Muscle of back (tissue), 11 donors: ENCODE measurements around the gene PLA2G4B. TPM values are rescaled to one million over a fixed set of nuclear protein-coding genes. Genes with fewer than 3 reads are reported as not detected.
A peak's percentile ranks its signal among the peaks of the same experiment; 100 is the strongest.

Experiments used
- DNase-seq, 3 donors: peaks; one replicate each; pipeline versions ENCODE4 v3.0.0 to v3.0.0-alpha.2; 2013
- polyA plus RNA-seq, 10 donors: library from polyadenylated mRNA; unstranded; fragments of 120-200 nt; gene quantifications; one replicate each; pipeline ENCODE4 v1.2.1, GENCODE V29; 2013; ENCODE audit not compliant: insufficient read length in 10 of 10

Gene PLA2G4B
- polyA plus RNA-seq, 10 donors = 1.5 to 9.7 (median 6.9) TPM

DNA sequence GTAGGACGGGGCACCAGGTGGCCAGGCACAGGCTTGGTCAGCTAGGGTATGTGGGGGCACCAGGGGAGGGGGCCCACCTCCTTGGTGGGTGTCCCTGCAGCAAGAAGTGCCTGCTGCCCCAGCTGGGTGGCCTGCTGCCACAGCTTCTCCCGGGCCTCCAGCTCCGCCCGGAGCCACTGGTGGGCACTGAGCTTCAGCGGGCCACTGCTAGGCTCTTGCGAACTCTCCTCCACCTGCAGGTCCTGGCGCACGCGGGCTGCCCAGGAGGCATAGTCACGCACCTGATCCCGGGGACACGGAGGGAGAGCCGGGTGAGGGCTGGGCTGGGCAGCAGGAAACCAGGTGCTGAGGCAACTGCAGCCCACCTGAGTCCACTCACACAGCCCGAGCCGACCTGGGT, 29.7 kb downstream of the PLA2G4B start:
- DNase-seq = no peak

DNA sequence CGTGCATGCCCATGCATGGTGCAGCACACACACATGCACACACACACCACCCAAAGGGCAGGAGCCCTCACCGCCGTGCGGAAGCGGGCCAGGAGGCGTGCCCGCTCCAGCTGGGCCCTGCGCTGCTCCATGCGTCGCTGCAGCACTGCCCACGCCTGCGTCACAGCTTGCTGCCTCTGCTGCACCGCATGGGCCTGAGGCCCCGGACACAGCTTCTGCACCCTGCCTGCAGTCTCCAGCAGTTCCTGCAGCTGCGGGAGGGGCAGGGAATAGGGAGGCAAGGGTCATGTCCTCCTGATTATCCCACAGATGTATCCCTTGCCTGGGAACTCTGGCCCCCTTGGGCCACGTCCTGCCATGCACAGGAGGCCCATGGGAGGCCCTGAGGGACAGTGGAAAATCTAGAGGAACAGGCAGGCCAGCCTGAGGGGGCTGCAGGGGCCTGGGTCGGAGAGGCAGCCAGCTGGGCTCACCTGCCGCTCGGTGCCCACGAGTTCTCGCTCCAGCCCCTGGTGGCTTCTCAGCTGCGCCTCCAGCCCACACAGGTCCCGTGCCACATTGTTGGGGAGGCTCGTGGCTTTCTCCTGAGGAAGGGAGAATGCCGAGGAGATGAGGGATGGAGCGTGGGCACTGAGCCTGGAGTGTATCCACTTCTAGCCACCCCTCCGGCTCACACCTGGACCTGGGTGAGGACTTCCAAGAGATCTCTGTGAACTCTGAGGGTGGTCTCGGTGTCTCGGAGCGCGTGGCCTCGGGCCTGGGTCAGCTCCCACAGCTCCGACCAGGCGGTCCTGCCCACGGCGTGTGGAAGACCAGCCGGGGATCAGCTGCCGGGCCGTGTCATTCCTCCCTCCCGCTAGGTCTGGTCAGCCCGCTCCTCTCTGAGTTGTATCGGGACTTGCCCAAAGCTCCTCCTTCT, 31.4 kb downstream of the PLA2G4B start:
- DNase-seq = no peak

DNA sequence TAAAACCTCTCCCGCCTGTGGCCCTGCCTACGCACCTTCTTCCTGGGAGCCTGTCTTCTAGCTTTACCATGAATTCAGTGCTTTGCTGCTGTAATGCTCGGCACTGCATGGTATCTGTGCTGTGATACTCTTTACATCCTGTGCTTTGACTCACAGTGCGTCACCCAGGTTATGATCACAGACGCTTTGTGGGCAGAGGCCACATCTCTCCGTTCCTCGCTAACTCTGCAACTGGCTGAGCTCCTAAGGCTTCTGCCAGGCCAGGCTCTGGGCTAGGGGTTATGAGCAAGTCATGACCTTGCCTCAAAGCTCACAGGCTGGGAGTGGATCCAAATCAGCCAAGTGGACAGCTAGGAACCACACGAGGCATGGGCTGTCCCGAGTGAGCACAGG, 32.0 kb downstream of the PLA2G4B start:
- DNase-seq = no peak

- DNase-seq = no peak
Measured at GRCh38 chr15:41871175-41871905, 32.7 kb downstream of the PLA2G4B start.

DNA sequence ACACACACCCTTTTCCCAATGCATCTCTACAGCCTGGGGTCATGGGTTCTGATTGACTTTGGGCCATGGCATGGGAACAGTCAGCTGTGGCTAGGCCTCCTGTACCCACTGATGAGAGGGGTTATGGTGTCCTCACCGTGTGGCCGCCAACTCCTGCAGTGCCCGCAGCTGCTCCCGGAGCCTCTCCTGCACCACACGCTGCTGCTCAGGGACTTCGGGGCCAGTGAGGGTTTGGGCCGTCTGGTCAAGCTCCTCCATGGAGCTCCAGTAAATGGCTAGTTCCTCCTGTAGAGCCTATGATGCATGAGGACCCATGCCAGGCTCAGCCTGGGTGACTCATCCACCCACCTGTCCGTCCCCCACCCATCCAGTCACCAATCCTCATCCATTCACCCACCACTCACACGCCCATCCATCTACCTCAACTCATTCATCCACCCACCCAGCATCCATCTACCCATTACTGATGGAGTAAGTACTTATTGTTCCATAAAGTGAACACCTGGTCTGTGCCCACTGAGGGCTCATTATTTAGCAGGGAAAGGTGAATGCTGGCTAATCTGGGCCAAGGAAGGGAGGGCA, 33.6 kb downstream of the PLA2G4B start:
- DNase-seq = no peak

- DNase-seq = no peak
Measured at GRCh38 chr15:41873711-41874110, 35.1 kb downstream of the PLA2G4B start.

DNA sequence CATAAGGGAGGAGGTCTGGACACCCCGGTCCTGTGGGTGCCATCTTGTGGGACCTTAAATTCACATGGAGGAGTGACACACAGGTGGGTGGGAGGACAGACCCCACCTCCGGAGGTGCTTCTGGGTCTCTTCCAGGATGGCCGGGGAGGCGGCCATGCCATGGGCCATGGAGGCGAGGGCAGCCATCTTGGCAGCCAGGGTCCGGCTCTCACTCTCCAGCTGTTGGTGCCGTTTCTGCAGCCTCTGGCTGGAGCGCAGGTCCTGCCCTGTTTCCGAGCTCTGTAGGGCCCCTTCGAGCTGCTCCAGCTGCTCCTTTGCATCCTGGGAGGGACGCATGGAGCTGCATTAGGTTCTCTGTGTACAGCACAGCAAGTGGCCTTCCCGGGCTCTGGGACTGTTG, 36.1 kb downstream of the PLA2G4B start:
- DNase-seq = no peak

DNA sequence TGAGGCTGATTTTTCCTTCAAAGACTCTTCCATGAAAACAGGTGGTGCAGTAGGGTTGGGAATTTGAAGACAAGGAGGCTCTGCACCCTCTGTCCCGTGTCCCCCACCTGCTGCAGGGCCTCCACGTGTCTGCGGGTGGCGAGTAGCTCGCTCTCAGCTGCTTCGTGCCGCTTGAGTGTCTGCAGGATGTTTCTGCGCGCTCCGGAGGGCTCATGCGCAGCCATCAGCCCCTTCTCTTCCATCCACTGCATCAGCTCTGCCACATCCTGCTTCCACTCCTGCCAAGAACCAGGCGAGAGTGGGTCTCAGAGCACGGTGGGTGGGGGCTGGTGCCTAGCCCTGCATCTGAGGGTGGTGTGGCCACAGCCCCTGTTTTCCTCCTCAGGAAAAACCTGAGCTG, 37.4 kb downstream of the PLA2G4B start:
- DNase-seq = no peak

- DNase-seq = no peak
Measured at GRCh38 chr15:41876689-41877088, 38.0 kb downstream of the PLA2G4B start.

DNA sequence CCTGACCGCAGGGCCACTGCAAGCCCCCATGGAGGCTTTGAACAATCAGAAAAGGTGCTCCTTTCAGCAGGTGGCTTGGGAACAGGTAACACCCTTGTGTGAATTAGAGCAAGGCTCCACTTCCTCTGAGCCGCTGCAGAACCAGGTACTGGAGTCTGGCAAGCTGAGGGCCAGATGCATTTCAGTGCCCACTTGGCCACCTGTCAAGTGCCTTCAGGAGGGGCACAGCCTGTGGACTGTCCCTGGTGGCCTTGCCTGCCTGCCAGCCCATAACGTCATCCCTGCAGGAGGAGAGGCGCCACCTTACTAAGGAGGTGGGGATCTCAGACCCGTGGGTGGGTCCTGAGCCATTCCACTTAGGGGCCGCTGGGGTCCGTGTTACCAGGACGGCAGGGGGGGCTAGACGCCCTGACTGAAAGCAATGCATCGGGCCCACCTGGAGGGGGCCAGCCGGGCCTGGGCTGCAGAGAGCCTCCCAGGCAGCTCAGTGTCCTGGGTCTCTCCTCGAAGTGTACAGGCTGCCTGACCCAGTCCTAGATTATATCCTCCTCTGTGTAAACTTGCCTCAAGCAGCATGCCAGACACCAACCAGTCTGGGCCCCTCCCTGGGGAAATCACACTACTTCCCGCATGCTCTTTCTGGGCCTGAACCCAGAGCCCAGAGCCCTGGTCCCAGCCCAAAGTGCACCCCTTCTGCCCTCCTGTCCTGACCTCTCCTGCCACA, 39.1 kb downstream of the PLA2G4B start:
- DNase-seq = no peak

- DNase-seq = peak in 2 of 3 donors; percentile 35 to 44
Measured at GRCh38 chr15:41878355-41878699, 39.7 kb downstream of the PLA2G4B start.

DNA sequence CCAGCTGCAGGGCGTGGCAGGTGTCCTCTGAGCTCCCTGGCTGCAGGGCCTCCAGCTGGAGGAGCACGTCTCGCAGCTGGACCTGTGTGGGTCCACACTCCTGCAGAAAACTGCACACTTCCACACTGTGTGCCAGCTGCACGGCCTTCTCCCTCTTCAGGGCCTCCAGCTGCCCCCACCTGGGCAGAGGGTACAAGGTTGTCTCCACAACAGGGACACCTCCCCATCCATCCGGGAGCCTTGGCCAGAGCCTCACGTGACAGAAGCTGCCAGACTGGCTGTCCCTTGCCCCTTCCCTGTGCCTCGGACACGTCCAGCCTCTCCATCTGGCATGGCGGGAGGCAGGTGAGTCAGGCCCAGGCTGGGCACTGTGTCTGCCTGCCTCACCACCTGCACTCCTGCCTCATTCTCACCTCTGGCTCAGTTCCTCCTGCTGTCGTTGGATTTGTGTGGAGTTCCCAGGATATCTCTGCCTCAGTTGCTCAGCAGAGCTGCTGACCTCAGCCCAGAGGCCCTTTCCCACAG, 40.7 kb downstream of the PLA2G4B start:
- DNase-seq = no peak

DNA sequence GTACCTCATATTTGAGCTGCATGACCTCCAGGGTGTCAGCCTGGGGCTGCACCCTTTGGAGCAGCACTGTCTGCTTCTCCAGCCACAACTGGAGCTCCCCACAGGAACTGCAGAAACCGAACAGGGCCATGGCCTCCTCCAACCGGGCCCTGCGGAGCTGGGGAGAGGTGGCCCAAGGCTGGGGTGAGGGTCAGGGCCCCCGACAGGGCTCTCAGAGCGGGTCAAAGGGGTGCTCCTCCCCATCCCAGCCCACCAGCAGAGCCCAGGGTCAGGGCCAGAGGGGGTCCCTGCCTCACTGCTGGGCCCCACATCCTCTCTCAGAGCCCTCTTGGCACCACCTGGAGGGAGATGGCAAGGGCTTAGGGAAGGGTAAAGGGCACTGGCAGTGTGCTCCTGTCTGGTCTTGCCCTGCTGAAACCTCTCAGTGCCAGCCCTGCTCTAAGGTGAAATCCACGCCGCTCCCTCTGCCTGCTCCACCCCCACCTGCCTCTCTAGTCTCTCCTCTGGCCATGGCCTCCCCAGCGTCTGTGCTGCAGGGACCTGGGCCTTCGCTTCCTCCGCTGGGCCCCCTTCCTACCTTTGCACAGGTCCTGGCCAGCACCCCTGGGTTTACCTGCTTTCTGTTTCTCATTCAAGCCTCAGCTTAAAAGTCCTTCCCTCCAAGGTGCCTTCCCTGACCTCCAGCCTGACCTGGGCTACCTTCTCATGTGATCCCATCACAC, 41.7 kb downstream of the PLA2G4B start:
- DNase-seq = no peak

DNA sequence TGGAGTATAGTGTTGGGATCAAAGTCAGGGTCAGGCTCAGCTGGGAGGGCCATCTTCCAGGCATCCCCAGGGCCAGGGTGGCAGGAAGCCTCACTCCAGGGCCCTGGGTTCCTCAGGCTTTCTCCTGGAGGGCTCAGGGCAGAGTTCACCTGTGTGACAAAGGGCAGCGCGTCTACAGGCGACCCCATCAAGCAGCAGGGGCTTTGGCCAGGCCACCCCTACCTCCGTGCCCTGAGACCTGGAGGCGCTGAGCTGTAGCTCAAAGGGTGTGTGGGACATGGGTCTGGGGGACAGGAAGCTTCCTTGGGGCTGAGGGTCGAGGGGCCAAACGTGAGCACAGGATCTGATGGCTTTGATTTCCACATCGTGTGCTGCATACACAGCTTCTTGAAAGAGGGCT, 42.4 kb downstream of the PLA2G4B start:
- DNase-seq = no peak

DNA sequence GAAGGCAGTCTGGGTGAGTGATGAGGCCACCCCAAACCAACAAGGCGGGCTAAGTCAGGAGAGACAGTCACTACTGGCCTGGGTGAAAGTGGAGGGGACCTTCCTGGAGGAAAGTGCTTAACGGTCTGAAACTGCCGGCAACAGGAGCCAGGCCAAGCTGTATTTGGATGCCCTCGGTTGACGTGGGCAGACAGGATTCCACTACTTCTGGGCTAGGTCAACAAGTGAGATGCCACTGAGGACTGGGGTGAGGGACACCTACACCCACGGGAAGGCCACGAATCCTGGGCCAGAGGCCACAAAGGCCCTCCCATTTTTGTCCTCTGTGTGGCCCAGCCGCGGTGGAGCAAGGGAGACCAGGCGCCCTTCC, 42.9 kb downstream of the PLA2G4B start:
- no peak for DNase-seq

DNA sequence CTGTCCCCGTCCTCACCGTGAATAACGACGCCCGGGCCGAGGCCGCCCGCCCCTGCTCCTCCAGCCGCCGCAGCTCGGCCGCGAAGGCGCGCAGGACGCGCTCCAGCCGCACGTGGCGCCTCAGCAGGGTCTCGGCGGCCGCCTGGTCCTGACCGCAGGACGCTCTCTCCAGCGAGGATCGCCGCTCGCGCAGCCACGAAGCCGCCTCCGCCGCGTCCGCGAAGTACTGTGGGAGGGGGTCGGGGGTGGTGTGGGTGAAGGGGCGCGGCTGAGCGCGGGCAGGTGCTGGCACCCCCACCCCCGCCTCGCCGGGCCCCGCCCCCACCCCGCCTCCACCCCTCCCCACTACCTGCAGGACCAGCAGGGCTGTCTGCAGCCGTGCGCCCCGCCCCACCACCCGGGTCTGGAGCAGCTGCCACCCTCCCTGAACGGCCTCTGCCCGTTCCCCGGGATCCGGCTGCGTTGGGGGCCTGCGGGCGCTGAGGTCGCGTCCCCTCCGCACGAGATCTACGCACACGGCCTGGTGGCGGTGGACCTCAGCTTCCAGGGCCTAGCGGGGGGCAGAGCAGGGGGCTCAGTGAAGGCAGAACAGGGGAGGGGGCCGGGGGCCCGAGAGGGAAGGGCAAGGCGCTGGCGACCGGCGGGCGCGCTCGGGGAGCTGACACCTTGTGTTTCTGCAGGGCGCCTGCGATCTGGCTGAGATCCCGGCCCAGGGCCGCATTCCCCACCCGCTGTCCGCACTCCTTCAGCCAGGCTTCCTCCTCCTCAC, 43.5 kb downstream of the PLA2G4B start:
- no peak for DNase-seq

GRCh38 chr15:41882689-41883483, 44.2 kb downstream of the PLA2G4B start:
- no peak for DNase-seq

DNA sequence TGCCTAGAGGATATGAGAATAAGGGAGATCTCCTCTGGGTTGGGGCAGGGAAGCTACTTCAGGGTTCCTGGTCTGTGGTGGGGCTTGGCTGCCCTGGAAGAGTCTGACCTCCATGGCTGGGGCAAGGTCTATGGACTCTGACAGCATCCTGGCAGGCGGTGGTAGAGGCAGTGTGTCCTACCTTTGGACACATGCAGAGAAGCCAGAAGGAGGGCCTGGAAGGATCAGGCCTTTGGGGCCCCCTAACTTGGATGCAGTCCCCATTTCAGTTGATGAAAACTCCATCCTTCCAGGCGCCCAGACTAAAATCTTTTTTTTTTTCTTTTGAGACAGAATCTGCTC, 44.8 kb downstream of the PLA2G4B start:
- DNase-seq = no peak

- DNase-seq = no peak
Measured at GRCh38 chr15:41884458-41884857, 45.8 kb downstream of the PLA2G4B start.

- no peak for DNase-seq
Measured at GRCh38 chr15:41885321-41885720, 46.7 kb downstream of the PLA2G4B start.
